HepG2 (cell line): Measurements from ENCODE around the gene CLDN15. TPM values are rescaled to one million over a fixed set of nuclear protein-coding genes. Genes with fewer than 3 reads are reported as not detected.

Experiments used
- ATF7 ChIP-seq, 2 experiments: fragments of 450-650 bp in 1 of 2; sonication (generic) in 1 of 2; formaldehyde crosslinking in 1 of 2; IDR thresholded peaks; 2 replicates each; pipeline versions ENCODE4 v1.4.0 to v1.6.1; 2016 to 2020; ENCODE audit warnings: antibody characterized with exemption in 1 of 2, mild to moderate bottlenecking in 1 of 2, missing genetic modification reagents in 1 of 2
- BRD4 ChIP-seq: sonication (generic); formaldehyde crosslinking; IDR thresholded peaks from 2 replicates; pipeline ENCODE4 v1.4.0; 2020; ENCODE audit warnings: missing genetic modification reagents
- FOXC1 ChIP-seq: sonication (generic); formaldehyde crosslinking; IDR thresholded peaks from 2 replicates; pipeline ENCODE4 v1.8.0; 2022; ENCODE audit warnings: mild to moderate bottlenecking, missing genetic modification reagents, borderline replicate concordance
- GTF3A ChIP-seq: sonication (generic); formaldehyde crosslinking; conservative IDR thresholded peaks from 2 replicates; pipeline ENCODE4 v1.4.0; 2020; ENCODE audit warnings: mild to moderate bottlenecking, missing genetic modification reagents
- KDM3A ChIP-seq: IDR thresholded peaks from 2 replicates; pipeline ENCODE4 v1.6.1; 2018; ENCODE audit warnings: low read depth, missing compliant biosample characterization
- KDM5B ChIP-seq: sonication (generic); formaldehyde crosslinking; IDR thresholded peaks from 2 replicates; pipeline ENCODE4 v1.4.0; 2020; ENCODE audit warnings: missing genetic modification reagents, mild to moderate bottlenecking, borderline replicate concordance
- KLF9 ChIP-seq: IDR thresholded peaks from 2 replicates; pipeline ENCODE4 v1.6.1; 2016; ENCODE audit warnings: low read depth
- MAZ ChIP-seq, 2 experiments: sonication (generic) in 1 of 2; formaldehyde crosslinking in 1 of 2; IDR thresholded peaks; 2 replicates each; pipeline versions ENCODE4 v1.5.0 to v1.6.1; 2012 to 2020; ENCODE audit warnings: low read depth in 2 of 2, mild to moderate bottlenecking in 2 of 2, borderline replicate concordance in 1 of 2, improper control_type of control experiment in 1 of 2, low read length in 1 of 2, missing genetic modification reagents in 1 of 2, moderate library complexity in 1 of 2
- NFRKB ChIP-seq: fragments of 450-650 bp; IDR thresholded peaks from 2 replicates; pipeline ENCODE4 v1.6.1; 2017
- REL ChIP-seq: sonication (generic); formaldehyde crosslinking; conservative IDR thresholded peaks from 2 replicates; pipeline ENCODE4 v1.8.0; 2022; ENCODE audit warnings: mild to moderate bottlenecking, missing genetic modification reagents, moderate library complexity
- RORA ChIP-seq: sonication (generic); formaldehyde crosslinking; IDR thresholded peaks from 2 replicates; pipeline ENCODE4 v1.5.0; 2020; ENCODE audit warnings: mild to moderate bottlenecking, missing genetic modification reagents, moderate library complexity
- SALL1 ChIP-seq: sonication (generic); formaldehyde crosslinking; IDR thresholded peaks from 2 replicates; pipeline ENCODE4 v1.8.0; 2022; ENCODE audit warnings: mild to moderate bottlenecking, missing genetic modification reagents
- SALL2 ChIP-seq: sonication (generic); formaldehyde crosslinking; IDR thresholded peaks from 2 replicates; pipeline ENCODE4 v1.8.1; 2023; ENCODE audit warnings: mild to moderate bottlenecking, missing genetic modification reagents, inconsistent platforms
- SSRP1 ChIP-seq: IDR thresholded peaks from 2 replicates; pipeline ENCODE4 v1.6.1; 2016; ENCODE audit warnings: control low read depth
- TAF1 ChIP-seq: sonication (generic); formaldehyde crosslinking; IDR thresholded peaks from 2 replicates; pipeline ENCODE4 v1.4.0; 2020; ENCODE audit warnings: missing genetic modification reagents
- TCF12 ChIP-seq, 2 experiments: fragments of 450-650 bp in 1 of 2; sonication (generic) in 1 of 2; formaldehyde crosslinking in 1 of 2; IDR thresholded peaks; 2 replicates each; pipeline versions ENCODE4 v1.6.1 to v1.8.0; 2017 to 2022; ENCODE audit warnings: antibody characterized with exemption in 1 of 2, mild to moderate bottlenecking in 1 of 2, missing genetic modification reagents in 1 of 2, moderate library complexity in 1 of 2
- THAP11 ChIP-seq: IDR thresholded peaks from 2 replicates; pipeline ENCODE4 v1.6.1; 2016; ENCODE audit warnings: missing biosample characterization, missing genetic modification reagents
- ZFP36 ChIP-seq: fragments of 150-350 bp; IDR thresholded peaks from 2 replicates; pipeline ENCODE4 v1.6.1; 2018; ENCODE audit warnings: borderline replicate concordance, low read length, low read depth; ENCODE audit not compliant: partially characterized antibody
- ZNF17 ChIP-seq: sonication (generic); formaldehyde crosslinking; IDR thresholded peaks from 2 replicates; pipeline ENCODE4 v1.5.0; 2020; ENCODE audit warnings: mild to moderate bottlenecking, missing genetic modification reagents
- ZNF263 ChIP-seq: sonication (generic); formaldehyde crosslinking; IDR thresholded peaks from 2 replicates; pipeline ENCODE4 v1.4.0; 2020; ENCODE audit warnings: missing genetic modification reagents
- ZNF296 ChIP-seq: sonication (generic); formaldehyde crosslinking; conservative IDR thresholded peaks from 2 replicates; pipeline ENCODE4 v1.5.0; 2020; ENCODE audit warnings: mild to moderate bottlenecking, missing genetic modification reagents
- ZNF547 ChIP-seq: sonication (generic); formaldehyde crosslinking; IDR thresholded peaks from 2 replicates; pipeline ENCODE4 v1.5.1; 2020; ENCODE audit warnings: mild to moderate bottlenecking, missing genetic modification reagents
- ZNF883 ChIP-seq: sonication (generic); formaldehyde crosslinking; IDR thresholded peaks from 2 replicates; pipeline ENCODE4 v1.5.1; 2020; ENCODE audit warnings: mild to moderate bottlenecking, missing genetic modification reagents; ENCODE audit errors: not compliant biosample characterization
- polyA plus RNA-seq, 8 experiments: library from polyadenylated mRNA; depleted of rRNA in 3 of 8; stranded (reverse) in 7 of 8; unstranded in 1 of 8; fragments of >200 nt; fragmentation: Illumina TruSeq in 4 of 8; extraction: Trizol in 4 of 8; gene quantifications; 2 replicates each; pipeline versions ENCODE4 v1.2.1 to v1.2.3, GENCODE V29; 2011 to 2016; ENCODE audit warnings: low read depth in 4 of 8, missing spikeins in 1 of 8, mixed read lengths in 1 of 8; ENCODE audit not compliant: insufficient read depth in 1 of 8
- total RNA-seq, 5 experiments: library from RNA; depleted of rRNA; stranded (reverse); fragments of >200 nt; fragmentation: Illumina TruSeq; extraction: Trizol; gene quantifications; 2 replicates each; pipeline ENCODE4 v1.2.3, GENCODE V29; 2016; ENCODE audit warnings: low read depth in 1 of 5
- TF ChIP-seq, protein P1 (sequence below): sonication (generic); formaldehyde crosslinking; IDR thresholded peaks from 2 replicates; pipeline ENCODE4 v1.4.0; 2020; ENCODE audit warnings: mild to moderate bottlenecking, low read depth, missing genetic modification reagents
- TF ChIP-seq, protein P2 (sequence below): IDR thresholded peaks from 2 replicates; pipeline ENCODE4 v1.6.1; 2016; ENCODE audit warnings: missing compliant biosample characterization, missing genetic modification reagents, borderline replicate concordance
- TF ChIP-seq, protein P3 (sequence below): sonication (generic); formaldehyde crosslinking; IDR thresholded peaks from 2 replicates; pipeline ENCODE4 v1.4.0; 2020; ENCODE audit warnings: missing genetic modification reagents
- TF ChIP-seq, protein P4 (sequence below): sonication (generic); formaldehyde crosslinking; IDR thresholded peaks from 2 replicates; pipeline ENCODE4 v1.4.0; 2020; ENCODE audit warnings: mild to moderate bottlenecking, missing genetic modification reagents

CLDN15 gene
- total and polyA plus RNA-seq, 2 of the 13 experiments (the other 11 are each of a cell fraction or from before 2014, with no cell fraction given) = 7.1 to 17.8 TPM

DNA sequence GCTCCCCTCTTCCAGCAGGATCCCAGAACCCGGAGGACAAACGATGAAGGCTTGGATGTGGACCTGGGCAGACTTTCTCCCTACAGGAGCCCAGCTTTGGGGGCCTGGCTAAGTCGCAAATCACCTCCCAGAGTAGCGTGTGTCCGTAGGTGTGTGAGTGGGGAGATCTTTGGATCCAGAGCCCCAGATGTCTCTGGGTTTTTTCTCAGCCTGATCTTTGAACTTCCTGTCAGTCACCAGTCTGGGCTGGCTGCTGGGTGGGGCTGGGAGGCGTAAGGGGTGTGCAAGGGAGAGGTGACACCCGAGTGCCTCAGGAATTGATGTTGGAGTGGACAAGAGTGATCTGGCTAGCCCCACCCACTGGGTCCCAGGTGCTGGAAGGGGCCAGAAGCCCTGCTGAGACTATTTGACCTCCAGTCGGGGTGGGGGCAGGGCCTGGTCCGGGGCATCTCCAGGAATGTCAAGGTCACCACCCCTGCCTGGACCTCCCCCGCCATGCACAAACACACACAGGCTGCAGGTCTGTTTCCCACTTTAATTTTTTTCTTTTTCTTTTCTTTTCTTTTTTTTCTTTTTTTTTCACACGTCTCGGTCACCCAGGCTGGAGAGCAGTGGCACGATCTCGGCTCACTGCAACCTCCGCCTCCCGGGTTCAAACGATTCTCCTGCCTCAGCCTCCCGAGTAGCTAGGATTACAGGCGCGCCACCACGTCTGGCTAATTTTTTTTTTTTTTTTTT, 36.6 kb downstream of the CLDN15 start, which contains the start of gene MOGAT3 (continued):
- TF ChIP-seq, protein P1, sequence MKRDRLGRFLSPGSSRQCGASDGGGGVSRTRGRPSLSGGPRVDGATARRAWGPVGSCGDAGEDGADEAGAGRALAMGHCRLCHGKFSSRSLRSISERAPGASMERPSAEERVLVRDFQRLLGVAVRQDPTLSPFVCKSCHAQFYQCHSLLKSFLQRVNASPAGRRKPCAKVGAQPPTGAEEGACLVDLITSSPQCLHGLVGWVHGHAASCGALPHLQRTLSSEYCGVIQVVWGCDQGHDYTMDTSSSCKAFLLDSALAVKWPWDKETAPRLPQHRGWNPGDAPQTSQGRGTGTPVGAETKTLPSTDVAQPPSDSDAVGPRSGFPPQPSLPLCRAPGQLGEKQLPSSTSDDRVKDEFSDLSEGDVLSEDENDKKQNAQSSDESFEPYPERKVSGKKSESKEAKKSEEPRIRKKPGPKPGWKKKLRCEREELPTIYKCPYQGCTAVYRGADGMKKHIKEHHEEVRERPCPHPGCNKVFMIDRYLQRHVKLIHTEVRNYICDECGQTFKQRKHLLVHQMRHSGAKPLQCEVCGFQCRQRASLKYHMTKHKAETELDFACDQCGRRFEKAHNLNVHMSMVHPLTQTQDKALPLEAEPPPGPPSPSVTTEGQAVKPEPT = no peak
- TF ChIP-seq, protein P2, sequence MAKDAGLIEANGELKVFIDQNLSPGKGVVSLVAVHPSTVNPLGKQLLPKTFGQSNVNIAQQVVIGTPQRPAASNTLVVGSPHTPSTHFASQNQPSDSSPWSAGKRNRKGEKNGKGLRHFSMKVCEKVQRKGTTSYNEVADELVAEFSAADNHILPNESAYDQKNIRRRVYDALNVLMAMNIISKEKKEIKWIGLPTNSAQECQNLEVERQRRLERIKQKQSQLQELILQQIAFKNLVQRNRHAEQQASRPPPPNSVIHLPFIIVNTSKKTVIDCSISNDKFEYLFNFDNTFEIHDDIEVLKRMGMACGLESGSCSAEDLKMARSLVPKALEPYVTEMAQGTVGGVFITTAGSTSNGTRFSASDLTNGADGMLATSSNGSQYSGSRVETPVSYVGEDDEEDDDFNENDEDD (CRISPR knock-in tag) = peak; percentile 67; the same call in 1 of the 2 replicates
- TF ChIP-seq ATF7 (IDR thresholded peaks at IDR 0.05) (no peak), ATF7 (CRISPR knock-in tag; IDR thresholded peaks at IDR 0.05) (no peak), TAF1 (CRISPR knock-in tag) (peak; percentile 64; the same call in 1 of the 2 replicates), SALL2 (CRISPR knock-in tag) (0 out of 2 replicates have a peak, but pooled peaks have one; percentile 16), RORA (CRISPR knock-in tag) (no peak), MAZ (IDR thresholded peaks at IDR 0.05; ENCODE audit: borderline replicate concordance, low read depth, low read length) (peak; percentile 86), MAZ (CRISPR knock-in tag; IDR thresholded peaks at IDR 0.05; ENCODE audit: low read depth) (peak; percentile 71), TCF12 (IDR thresholded peaks at IDR 0.05) (no peak), TCF12 (CRISPR knock-in tag; IDR thresholded peaks at IDR 0.05) (no peak), GTF3A (CRISPR knock-in tag) (no peak), KDM3A (CRISPR knock-in tag) (peak; percentile 81; the same call in 1 of the 2 replicates), SALL1 (CRISPR knock-in tag) (peak; percentile 86), ZNF883 (no peak), BRD4 (no peak), FOXC1 (CRISPR knock-in tag) (peak; percentile 60; the same call in 1 of the 2 replicates), NFRKB (no peak), ZNF547 (peak; percentile 17; the same call in 1 of the 2 replicates), ZFP36 (no peak), REL (CRISPR knock-in tag) (peak; percentile 78; the same call in 1 of the 2 replicates), ZNF263 (CRISPR knock-in tag) (no peak; the same call in 1 of the 2 replicates), SSRP1 (no peak), ZNF296 (CRISPR knock-in tag) (no peak), KDM5B (CRISPR knock-in tag) (no peak), ZNF17 (CRISPR knock-in tag) (no peak), KLF9 (no peak), THAP11 (peak; percentile 66)
- TF ChIP-seq, protein P3, sequence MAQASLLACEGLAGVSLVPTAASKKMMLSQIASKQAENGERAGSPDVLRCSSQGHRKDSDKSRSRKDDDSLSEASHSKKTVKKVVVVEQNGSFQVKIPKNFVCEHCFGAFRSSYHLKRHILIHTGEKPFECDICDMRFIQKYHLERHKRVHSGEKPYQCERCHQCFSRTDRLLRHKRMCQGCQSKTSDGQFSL (CRISPR knock-in tag) = peak; percentile 54
- TF ChIP-seq, protein P4, sequence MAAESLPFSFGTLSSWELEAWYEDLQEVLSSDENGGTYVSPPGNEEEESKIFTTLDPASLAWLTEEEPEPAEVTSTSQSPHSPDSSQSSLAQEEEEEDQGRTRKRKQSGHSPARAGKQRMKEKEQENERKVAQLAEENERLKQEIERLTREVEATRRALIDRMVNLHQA = no peak
